ENCODE data around the gene CYFIP2.

Gene CYFIP2

GRCh38 chr5:157350939-157351801 lies 85.2 kb downstream of the CYFIP2 start:
- H3K27me3 ChIP-seq (ENCODE audit: insufficient read depth, poor library complexity, severe bottlenecking), result no peaks in the 10 kb centered on the region
- DNase-seq (ENCODE audit: low read depth in 1 of 2, low spot score in 1 of 2), result no peak

GRCh38 chr5:157351802-157352092 lies 85.8 kb downstream of the CYFIP2 start:
- no peak overlapping the region for H3K4me3 ChIP-seq (replicated peaks; ENCODE audit: insufficient read depth, low read length)
- no peak for TF ChIP-seq POLR2AphosphoS5 (IDR thresholded peaks at IDR 0.05; ENCODE audit: low read depth)
- no peak for TF ChIP-seq CTCF (IDR thresholded peaks at IDR 0.05; ENCODE audit: insufficient read depth, low read length)
- TF ChIP-seq REST (IDR thresholded peaks at IDR 0.05; ENCODE audit: insufficient replicate concordance, low read depth), result no peak
- TF ChIP-seq SPI1 (IDR thresholded peaks at IDR 0.05; ENCODE audit: borderline replicate concordance, low read depth), result no peak
- no peak for TF ChIP-seq GABPA (IDR thresholded peaks at IDR 0.05; ENCODE audit: low read depth)
- no peak for DNase-seq (ENCODE audit: low read depth in 1 of 2, low spot score in 1 of 2)
- H3K27ac ChIP-seq (replicated peaks), result no peak overlapping the region
- H3K27me3 ChIP-seq (ENCODE audit: insufficient read depth, poor library complexity, severe bottlenecking), result no peaks in the 10 kb centered on the region

More at GRCh38 chr5:157350939-157351801, 85.2 kb downstream of the CYFIP2 start:
- TF ChIP-seq CTCF (IDR thresholded peaks at IDR 0.05; ENCODE audit: insufficient read depth, low read length) (no peak), SPI1 (IDR thresholded peaks at IDR 0.05; ENCODE audit: borderline replicate concordance, low read depth) (no peak), REST (IDR thresholded peaks at IDR 0.05; ENCODE audit: insufficient replicate concordance, low read depth) (no peak), GABPA (IDR thresholded peaks at IDR 0.05; ENCODE audit: low read depth) (no peak), POLR2AphosphoS5 (IDR thresholded peaks at IDR 0.05; ENCODE audit: low read depth) (no peak)
- Histone ChIP-seq H3K27ac (replicated peaks) (no peak overlapping the region), H3K4me3 (replicated peaks; ENCODE audit: insufficient read depth, low read length) (no peak overlapping the region)

GRCh38 chr5:157352756-157353340 lies 86.9 kb downstream of the CYFIP2 start:
- no peak for DNase-seq (ENCODE audit: low read depth in 1 of 2, low spot score in 1 of 2)
- TF ChIP-seq SPI1 (IDR thresholded peaks at IDR 0.05; ENCODE audit: borderline replicate concordance, low read depth) (no peak), GABPA (IDR thresholded peaks at IDR 0.05; ENCODE audit: low read depth) (no peak)
- no peaks in the 10 kb centered on the region for H3K27me3 ChIP-seq (ENCODE audit: insufficient read depth, poor library complexity, severe bottlenecking)
- H3K4me3 ChIP-seq (replicated peaks; ENCODE audit: insufficient read depth, low read length), result no peak overlapping the region
- no peak overlapping the region for H3K27ac ChIP-seq (replicated peaks)

- no peak overlapping the region for H3K4me3 ChIP-seq (replicated peaks; ENCODE audit: insufficient read depth, low read length)
- H3K27me3 ChIP-seq (ENCODE audit: insufficient read depth, poor library complexity, severe bottlenecking), result no peaks in the 10 kb centered on the region
- DNase-seq (ENCODE audit: low read depth in 1 of 2, low spot score in 1 of 2), result no peak
- H3K27ac ChIP-seq (replicated peaks), result no peak overlapping the region
- TF ChIP-seq REST (IDR thresholded peaks at IDR 0.05; ENCODE audit: insufficient replicate concordance, low read depth), result no peak
- no peak for TF ChIP-seq GABPA (IDR thresholded peaks at IDR 0.05; ENCODE audit: low read depth)
- no peak for TF ChIP-seq CTCF (IDR thresholded peaks at IDR 0.05; ENCODE audit: insufficient read depth, low read length)
Observed at GRCh38 chr5:157354800-157355199, 88.9 kb downstream of the CYFIP2 start.

Measured in HL-60 (cell line).